Activated CD4-positive, alpha-beta T cell treated with anti-CD3 and anti-CD28 coated beads, Interleukin-2, Interleukin-6, amounts not matched to agents 100 ng/mL and 50 ng/mL, durations not matched to agents 16 hours and 8 hours (primary cell): Measurements from ENCODE around the gene HTR2A.

ENCODE experiments used
- DNase-seq: peaks from one replicate; pipeline ENCODE4 v3.0.0-alpha.2; 2020

Gene HTR2A

GRCh38 chr13:46896341-46897137 is at the start of gene HTR2A:
Gene HTR2A, minus strand, starts transcription at chr13:46897053. Its CDS starts 1,147 bp downstream, at chr13:46895906.
- DNase-seq = no peak

- no peak for DNase-seq
Observed at GRCh38 chr13:46936525-46936924, 39.7 kb upstream of the HTR2A start.

- no peak for DNase-seq
Observed at GRCh38 chr13:46934749-46935148, 37.9 kb upstream of the HTR2A start.

DNA sequence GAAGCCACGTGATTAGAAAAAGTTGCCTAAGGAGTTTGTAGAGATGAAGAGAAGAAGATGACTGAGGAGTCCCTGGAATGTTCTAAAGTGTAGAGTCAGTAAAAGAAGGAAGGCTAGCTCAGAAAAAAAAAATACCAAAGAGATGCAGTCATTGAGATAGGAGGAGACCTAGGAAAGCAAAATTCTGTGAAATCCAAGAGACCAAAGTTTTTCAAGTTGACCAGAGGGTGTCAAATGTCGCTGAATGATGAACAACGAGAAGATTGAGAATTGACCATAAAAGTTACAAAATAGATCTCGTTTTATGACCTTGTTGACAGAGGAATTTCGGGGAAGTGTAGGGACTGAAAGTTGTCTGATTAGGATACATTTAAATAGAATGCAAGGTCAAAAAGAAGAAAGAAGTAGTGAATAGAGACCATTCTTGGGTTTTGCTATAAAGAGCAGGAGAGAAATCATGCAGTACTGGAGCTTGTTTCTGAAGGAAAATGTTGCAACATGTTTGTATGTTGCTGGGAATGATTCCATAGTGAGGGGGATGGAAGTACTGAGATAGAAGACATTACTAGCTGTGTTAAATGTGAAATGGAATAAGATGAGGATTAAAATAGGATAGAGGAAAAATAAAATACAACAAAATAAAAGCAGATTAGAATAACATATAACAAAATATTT is 30.2 kb upstream of the HTR2A start:
- DNase-seq = no peak

DNA sequence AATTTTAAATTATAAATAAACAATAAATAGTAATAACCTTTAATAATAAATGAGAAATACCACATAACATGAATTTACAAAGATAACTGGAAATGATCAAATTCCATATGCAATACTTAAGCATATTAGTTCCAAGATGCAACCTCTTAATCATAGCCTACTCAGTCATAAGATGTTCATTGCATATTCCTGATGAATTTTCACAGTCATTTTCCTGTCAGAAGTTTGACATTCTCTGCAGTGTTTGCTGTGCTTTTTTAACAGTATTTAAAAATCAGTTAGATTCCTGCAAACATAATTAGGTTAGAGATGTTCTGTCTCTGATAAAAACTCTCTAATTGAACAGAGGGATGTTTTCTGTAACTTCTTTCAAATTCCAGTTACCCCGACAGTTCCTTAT is 28.6 kb upstream of the HTR2A start:
- no peak for DNase-seq

DNA sequence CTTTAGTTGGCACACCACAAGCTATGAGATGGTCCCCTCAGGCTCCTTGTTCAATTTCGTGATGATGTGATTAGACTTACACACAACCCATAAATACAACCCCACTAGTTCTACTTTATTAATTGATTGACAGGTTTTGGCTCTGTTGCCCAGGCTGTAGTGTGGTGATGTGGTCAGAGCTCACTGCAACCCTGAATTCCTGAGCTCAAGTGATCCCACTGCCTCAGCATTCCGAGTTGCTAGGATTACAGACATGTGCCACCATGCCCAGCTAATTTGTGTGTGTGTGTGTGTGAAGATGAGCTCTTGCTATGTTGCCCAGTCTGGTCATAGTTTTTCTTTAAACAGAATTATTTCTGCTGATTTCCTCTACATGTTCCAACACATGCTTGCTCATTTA is 17.5 kb upstream of the HTR2A start:
- no peak for DNase-seq

DNA sequence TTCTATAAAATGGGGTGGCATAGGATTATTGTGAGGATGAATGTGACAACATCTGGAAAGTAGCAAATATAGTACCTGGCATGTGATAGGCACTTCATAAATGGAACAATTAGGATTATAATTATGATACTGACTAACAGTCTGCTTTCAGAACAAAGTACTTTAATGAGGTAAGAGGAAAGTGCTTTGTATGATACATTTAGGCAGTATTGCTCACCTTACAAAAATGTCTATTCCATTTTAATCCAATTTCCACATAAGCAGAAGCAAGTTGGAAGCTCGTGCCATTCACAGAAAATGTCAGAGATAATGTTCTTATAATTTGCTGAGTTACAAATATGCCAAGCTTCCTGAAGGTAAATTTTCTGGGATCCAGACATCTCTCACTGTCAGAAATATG is 16.9 kb upstream of the HTR2A start:
- DNase-seq = no peak

GRCh38 chr13:46909042-46909441 is 12.2 kb upstream of the HTR2A start:
- no peak for DNase-seq

DNA sequence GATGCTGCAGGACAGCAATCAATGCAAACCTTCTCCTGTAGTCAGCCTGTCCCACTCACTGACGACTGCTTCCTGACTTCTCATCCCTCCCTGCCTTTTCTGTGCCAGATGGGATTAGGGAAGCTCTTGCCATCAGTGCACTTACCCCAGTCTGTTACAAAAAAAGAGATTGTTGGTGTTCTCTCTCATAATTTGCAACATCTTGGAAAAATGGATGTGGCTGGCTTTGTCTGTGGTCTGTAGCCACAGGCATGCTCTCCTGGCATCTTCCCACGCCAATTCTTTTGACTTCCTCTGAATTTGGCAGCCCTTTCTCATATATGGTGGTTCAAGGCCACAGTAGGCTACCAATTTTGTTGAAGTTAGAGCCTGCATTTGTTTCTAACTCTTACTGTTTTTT is 11.6 kb upstream of the HTR2A start:
- no peak for DNase-seq

DNA sequence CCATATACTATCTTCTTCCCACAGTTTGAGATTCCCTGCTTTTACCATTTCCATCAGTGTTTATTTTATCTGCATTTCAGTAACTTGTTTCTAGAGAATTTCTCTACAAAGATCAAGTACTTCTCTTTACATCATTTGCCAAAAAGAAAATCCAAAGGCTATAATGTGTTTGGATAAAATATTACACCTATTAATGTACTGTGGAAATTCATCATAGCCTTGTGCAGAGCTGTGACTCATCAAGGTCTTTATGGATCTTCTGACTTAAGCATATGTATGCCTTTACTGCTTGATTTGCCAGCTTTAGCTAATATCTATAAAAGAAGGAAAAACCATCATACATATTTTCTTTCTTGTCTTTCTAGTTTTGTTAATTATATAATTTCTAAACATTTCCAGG is 9.6 kb upstream of the HTR2A start:
- DNase-seq = no peak

- no peak for DNase-seq
Observed at GRCh38 chr13:46905249-46905648, 8.4 kb upstream of the HTR2A start.

GRCh38 chr13:46903748-46904147 is 6.9 kb upstream of the HTR2A start:
- no peak for DNase-seq

DNA sequence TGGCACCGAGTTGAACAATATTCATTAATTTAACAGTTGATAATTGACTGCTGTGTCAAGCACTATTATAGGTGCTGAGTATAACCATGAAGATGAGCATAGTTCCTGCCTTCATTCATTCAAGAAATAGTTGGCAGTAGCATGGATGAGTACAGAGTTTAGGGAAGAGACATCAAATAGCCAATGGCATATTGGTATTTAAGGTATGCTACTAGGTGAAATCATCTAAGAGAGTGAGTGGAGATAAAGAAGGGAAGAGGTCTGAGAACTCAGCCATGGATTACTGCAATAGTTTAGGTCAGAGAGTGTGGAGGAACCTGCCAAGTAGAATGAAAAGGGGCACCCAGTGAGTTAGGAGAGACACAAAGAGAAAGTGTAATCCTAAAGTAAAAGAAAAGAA is 4.9 kb upstream of the HTR2A start:
- DNase-seq = no peak

GRCh38 chr13:46899801-46900200 is 2.9 kb upstream of the HTR2A start:
- no peak for DNase-seq

- DNase-seq = no peak
Observed at GRCh38 chr13:46895381-46895780, 1.5 kb downstream of the HTR2A start.

- no peak for DNase-seq
Observed at GRCh38 chr13:46894568-46894967, 2.3 kb downstream of the HTR2A start.

GRCh38 chr13:46893798-46894560 is 2.9 kb downstream of the HTR2A start:
- DNase-seq = peak; percentile 75

DNA sequence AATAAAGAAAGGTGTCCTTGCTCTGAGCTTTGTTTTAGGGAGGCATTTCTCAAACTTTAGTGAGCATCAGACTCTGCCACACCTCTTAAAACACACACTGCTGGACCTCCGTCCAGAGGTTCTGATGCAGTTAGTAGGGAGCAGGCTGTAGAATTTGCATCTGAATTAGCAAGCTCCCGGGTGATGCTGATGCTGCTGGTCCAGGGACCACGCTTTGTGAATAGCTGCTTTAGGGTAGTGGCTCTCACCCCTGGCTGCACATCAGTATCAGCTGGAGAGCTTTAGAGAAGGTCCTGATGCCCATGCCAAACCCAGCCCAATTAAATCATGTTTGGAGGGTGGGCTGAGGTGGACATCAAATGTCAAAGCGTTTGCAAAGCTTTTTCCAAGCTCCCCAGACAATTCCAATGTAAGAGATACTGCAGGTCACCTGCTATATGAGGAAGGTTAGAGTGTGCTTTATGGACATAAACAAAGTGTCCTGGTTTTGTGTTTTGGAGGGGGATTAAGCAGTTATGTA is 3.6 kb downstream of the HTR2A start:
- no peak for DNase-seq

GRCh38 chr13:46885018-46885417 is 11.8 kb downstream of the HTR2A start:
- DNase-seq = no peak

DNA sequence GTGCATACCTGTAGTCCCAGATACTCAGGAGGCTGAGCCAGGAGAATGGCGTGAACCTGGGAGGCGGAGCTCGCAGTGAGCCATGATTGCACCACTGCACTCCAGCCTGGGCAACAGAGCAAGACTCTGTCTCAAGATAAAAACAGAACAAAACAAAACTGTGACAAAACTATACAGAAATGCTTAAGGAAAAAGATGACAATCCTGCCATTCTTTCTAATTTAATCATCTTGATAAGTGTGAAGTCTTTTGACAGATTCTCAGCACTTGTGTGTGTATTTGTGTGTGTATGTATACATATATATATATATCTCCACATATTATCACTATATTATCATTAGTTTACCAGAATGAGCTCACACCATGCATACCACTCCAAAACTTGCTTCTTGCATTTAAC is 12.3 kb downstream of the HTR2A start:
- DNase-seq = no peak

DNA sequence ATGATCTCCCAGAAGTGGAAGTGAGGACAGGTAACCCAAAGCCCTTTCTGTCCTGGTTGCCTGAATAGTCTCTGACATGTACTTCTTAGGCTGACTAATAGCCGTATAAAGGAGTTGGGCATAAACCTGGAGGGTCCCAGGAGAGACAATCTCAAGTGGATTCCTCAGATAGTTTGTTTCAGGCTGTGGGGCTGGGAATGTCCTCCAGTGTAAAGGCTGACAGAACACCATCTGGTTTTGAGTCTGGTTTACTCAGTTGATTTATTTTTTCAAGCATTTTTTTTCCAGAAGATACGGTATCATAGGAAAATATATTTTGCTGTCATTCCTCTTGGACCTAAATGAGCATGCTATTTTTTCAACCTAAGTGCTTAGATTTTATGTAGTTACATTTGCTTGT is 15.2 kb downstream of the HTR2A start:
- DNase-seq = no peak

DNA sequence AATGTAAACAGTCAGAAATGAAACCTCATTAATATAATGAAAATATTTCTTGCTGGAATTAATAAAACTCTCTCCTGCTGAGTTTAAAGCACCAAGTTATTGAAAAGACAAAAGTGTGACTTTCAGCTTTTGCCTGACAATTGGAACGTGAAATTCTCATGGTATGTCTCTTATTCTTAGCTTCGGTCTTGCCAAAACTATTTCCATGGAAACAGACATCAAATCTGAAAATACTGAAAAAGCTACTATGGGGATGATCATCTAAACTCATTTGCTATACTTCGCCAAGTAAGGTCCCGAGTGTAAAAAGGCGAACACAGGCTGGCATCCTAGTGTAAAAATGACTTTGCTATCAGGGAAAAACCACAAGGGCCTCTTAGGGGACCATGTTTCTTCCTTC is 22.8 kb downstream of the HTR2A start:
- DNase-seq = no peak

DNA sequence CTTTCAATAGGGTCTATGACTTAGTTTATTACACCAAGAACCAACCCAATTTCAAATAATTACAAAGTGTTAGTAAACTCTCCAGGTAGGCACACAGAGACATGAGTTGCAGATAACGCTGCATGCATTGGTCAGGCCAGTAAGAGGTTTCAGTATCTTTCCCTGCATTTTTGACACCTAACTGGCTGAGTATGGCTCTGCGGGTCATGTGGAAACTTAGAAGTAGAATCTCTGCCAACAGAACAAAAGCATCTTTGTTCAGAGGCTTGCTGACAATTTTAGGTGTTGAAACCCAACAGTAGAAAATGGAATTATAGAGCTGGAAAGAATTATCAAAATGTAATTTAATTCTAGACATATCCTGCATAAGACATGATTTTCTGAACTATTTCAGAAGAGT is 25.3 kb downstream of the HTR2A start:
- DNase-seq = no peak

- no peak for DNase-seq
Observed at GRCh38 chr13:46868091-46868490, 28.8 kb downstream of the HTR2A start.
